Upper lobe of right lung (tissue), 1 donor: Measurements from ENCODE around the gene ABCB9. TPM values are rescaled to one million over a fixed set of nuclear protein-coding genes. Genes with fewer than 3 reads are reported as not detected.

Experiments
- ATAC-seq: fragments of 200-7000 bp; cut with Tn5 transposase; one replicate; pipeline ENCODE4 v1.9.1; 2020; ENCODE audit warnings: mild to moderate bottlenecking, moderate library complexity
- DNase-seq: peaks from one replicate; pipeline ENCODE4 v3.0.0-alpha.2; 2020
- H3K27ac ChIP-seq: fragments of 200-600 bp; one replicate; pipeline ENCODE4 v1.8.0; 2022
- H3K27me3 ChIP-seq: fragments of 200-600 bp; one replicate; pipeline ENCODE4 v1.8.0; 2022; ENCODE audit warnings: mild to moderate bottlenecking
- H3K36me3 ChIP-seq: fragments of 200-600 bp; one replicate; pipeline ENCODE4 v1.8.0; 2022
- H3K4me1 ChIP-seq: fragments of 200-600 bp; one replicate; pipeline ENCODE4 v1.8.0; 2022
- H3K4me3 ChIP-seq: fragments of 200-600 bp; one replicate; pipeline ENCODE4 v1.8.0; 2022; ENCODE audit warnings: mild to moderate bottlenecking
- H3K9me3 ChIP-seq: fragments of 200-600 bp; one replicate; pipeline ENCODE4 v1.8.0; 2022
- intact Hi-C: fragments of 100-400 bp; cut with DNase I; formaldehyde crosslinking; loops from one replicate; pipeline ENCODE4 v1.11.0; 2022
- total RNA-seq: library from RNA; stranded (reverse); fragmentation: NEBNext Ultra II Directional; extraction: Animal tissue kit (Norgen Biotek cat#: 25700); gene quantifications from one replicate; pipeline ENCODE4 v1.2.1, GENCODE V29; 2021
- TF ChIP-seq, protein P1 (sequence below): fragments of 200-600 bp; IDR thresholded peaks from one replicate; pipeline ENCODE4 v1.8.0; 2022; ENCODE audit warnings: antibody characterized with exemption
- donor health status: DM: no; HTN: yes; CAD: no; lungs with severe emphysema.

Gene ABCB9
- total RNA-seq, 1 donor from 2014 or later, result 5.2 TPM

DNA sequence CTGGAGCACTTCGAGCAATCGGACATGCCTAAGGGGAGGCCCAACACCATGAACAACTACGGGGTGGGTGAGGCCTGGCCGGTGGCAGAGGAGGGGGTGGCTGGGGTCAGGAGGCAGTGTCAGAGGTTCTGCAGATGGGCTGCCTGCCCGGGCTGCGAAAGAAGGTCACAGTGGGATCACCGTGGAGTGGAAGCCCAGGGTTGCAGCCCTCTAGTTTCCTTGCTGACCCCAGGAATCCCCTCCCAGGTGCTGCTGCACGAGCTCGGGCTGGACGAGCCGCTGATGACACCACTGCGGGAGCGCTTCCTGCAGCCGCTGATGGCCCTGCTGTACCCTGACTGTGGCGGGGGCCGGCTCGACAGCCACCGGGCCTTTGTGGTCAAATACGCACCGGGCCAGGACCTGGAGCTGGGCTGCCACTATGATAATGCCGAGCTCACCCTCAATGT is 12.3 kb upstream of the ABCB9 start:
- DNase-seq (peak; percentile 63), ATAC-seq (no peak)
- no peaks in the 10 kb centered on the region for H3K27me3 ChIP-seq
- intact Hi-C loops, result no loop called here
- H3K9me3 ChIP-seq, result no peaks in the 10 kb centered on the region
- H3K36me3 ChIP-seq, result peaks cover 5% of the 10 kb centered on the region
- H3K4me1 ChIP-seq, result peaks cover 57% of the 10 kb centered on the region
- no peak overlapping the region for H3K4me3 ChIP-seq
- no peak overlapping the region for H3K27ac ChIP-seq
- TF ChIP-seq, protein P1, sequence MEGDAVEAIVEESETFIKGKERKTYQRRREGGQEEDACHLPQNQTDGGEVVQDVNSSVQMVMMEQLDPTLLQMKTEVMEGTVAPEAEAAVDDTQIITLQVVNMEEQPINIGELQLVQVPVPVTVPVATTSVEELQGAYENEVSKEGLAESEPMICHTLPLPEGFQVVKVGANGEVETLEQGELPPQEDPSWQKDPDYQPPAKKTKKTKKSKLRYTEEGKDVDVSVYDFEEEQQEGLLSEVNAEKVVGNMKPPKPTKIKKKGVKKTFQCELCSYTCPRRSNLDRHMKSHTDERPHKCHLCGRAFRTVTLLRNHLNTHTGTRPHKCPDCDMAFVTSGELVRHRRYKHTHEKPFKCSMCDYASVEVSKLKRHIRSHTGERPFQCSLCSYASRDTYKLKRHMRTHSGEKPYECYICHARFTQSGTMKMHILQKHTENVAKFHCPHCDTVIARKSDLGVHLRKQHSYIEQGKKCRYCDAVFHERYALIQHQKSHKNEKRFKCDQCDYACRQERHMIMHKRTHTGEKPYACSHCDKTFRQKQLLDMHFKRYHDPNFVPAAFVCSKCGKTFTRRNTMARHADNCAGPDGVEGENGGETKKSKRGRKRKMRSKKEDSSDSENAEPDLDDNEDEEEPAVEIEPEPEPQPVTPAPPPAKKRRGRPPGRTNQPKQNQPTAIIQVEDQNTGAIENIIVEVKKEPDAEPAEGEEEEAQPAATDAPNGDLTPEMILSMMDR, result no peak

DNA sequence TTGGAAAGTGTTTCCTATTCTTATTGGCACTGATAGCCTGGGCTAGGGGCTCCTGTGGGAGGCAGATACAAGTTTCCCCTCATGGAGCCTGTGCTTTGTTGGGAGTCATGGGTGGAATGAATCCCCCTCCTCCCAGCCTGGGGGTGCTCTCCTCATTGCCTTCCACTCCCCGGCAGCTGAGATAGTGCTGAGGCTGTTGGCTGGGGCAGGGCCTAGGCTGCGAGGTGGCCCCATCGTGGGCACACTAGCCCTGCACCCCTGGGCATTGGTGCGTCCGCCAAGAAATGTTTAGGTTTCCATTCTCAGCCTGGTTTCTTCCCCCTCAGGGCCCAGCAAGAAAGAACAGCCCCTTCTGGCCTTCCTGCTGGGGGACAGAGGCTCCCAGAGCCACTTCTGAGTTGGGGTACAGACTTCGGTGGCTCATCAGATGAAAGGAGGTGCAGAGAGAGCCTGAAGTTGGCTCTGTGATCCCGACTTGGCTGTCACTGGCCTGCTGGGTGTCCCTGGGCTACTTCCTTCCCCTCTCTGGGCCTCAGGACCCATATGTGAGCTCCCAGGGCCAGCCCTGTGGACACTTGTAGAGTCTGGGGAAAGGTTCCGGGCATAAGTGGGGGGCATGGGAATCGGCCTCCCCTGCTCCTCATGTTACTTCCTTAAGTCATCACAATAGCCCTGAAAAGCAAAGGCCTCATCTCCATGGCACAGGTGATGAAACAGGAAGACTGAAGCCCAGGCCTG is 11.6 kb upstream of the ABCB9 start:
- H3K4me1 ChIP-seq, result peaks cover 51% of the 10 kb centered on the region
- DNase-seq, result no peak

DNA sequence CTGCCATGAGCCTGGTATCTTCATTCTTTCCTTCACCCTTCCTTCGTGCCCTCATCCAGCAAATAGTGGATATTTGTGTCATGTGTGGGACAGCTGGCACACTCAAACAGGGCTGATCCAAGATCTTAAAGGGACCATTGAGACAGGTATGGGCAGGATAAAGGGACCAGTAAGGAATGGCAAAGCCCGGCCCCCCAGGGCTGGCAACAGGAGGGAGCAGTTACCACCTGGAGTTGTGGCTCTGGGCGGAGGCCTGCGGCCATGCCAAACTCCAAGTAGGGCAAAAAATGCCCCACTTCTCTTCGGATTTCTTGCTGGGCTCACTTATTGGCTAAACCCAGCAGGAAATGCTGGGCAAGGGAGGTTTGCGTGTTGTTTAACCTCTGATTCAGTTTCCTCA is 10.9 kb upstream of the ABCB9 start:
- no peak for ATAC-seq
- Histone ChIP-seq H3K27me3 (no peaks in the 10 kb centered on the region), H3K9me3 (no peaks in the 10 kb centered on the region), H3K27ac (no peak overlapping the region), H3K4me1 (peaks cover 44% of the 10 kb centered on the region), H3K4me3 (no peak overlapping the region), H3K36me3 (no peaks in the 10 kb centered on the region)
- intact Hi-C loops, result no loop called here
- no peak for DNase-seq
- TF ChIP-seq, protein P1, result no peak

More for the DNA sequence above, 11.6 kb upstream of the ABCB9 start:
- ATAC-seq, result no peak
- intact Hi-C loops, result no loop called here
- H3K27ac ChIP-seq, result no peak overlapping the region
- H3K27me3 ChIP-seq, result no peaks in the 10 kb centered on the region
- H3K4me3 ChIP-seq, result no peak overlapping the region
- H3K9me3 ChIP-seq, result no peaks in the 10 kb centered on the region
- H3K36me3 ChIP-seq, result no peaks in the 10 kb centered on the region
- TF ChIP-seq, protein P1, result no peak

- peak; percentile 65 for DNase-seq
- H3K27ac ChIP-seq, result no peak overlapping the region
These were observed 10.3 kb upstream of the ABCB9 start for GRCh38 chr12:122976648-122976975.

DNA sequence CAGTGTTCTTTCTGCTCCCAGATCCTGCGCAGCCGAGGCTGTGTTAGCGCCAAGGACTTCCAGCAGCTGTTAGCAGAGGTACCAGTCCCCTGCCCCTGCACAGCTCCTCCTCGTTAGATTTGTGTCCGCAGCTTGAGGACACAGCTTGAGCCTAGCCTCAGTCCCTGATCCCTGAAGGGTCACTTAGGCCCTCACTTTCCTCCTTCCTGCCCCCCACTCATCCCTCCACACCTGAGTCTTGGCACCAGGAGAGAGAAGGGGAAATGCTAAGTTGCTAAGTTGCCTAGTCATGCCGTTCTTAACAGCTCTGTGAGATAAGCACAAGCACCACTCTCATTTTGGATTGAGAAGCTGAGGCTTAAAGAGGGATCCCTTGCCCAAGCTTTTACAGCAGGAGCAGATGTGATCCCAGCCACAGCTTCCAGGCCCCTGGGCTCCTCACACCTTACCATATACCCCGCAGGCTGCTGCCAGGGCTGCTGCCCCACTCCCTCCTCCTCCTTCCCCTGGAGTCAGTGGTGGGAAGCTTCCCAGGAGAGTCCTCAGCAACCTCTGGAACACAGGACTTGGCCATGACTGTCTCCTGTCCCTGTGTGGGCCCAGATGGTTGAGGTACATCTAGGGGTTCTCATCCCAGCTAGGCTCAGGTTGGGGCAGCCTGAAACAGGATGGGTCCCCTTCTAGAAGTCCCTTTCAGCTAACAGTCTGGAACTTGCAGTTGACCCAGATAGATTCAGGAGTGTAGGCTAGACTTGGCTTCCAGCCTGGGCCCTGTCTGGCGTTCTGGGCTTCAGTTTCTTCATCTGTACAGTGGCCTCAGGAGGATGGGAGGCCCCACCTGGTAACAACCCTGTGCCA is 9.8 kb upstream of the ABCB9 start:
- H3K4me3 ChIP-seq, result peak overlapping the region; percentile 97
- peaks cover 33% of the 10 kb centered on the region for H3K4me1 ChIP-seq
- H3K36me3 ChIP-seq, result no peaks in the 10 kb centered on the region
- H3K27ac ChIP-seq, result peak overlapping the region; percentile 98
- no peak for ATAC-seq
- H3K9me3 ChIP-seq, result no peaks in the 10 kb centered on the region
- TF ChIP-seq, protein P1, result no peak
- no peaks in the 10 kb centered on the region for H3K27me3 ChIP-seq
- no peak for DNase-seq
- intact Hi-C loops, result no loop called here

More at GRCh38 chr12:122976648-122976975, 10.3 kb upstream of the ABCB9 start:
- H3K27me3 ChIP-seq, result no peaks in the 10 kb centered on the region
- H3K4me1 ChIP-seq, result peaks cover 39% of the 10 kb centered on the region
- intact Hi-C loops, result no loop called here
- TF ChIP-seq, protein P1, result no peak
- ATAC-seq, result no peak
- H3K36me3 ChIP-seq, result no peaks in the 10 kb centered on the region
- H3K9me3 ChIP-seq, result no peaks in the 10 kb centered on the region
- peak overlapping the region; percentile 97 for H3K4me3 ChIP-seq
